GM23338 (cell line): Measurements from ENCODE around the gene TTC28. TPM values are rescaled to one million over a fixed set of nuclear protein-coding genes. Genes with fewer than 3 reads are reported as not detected.

Experiments used
- ATAC-seq: fragments of 200-7000 bp; cut with Tn5 transposase; 3 replicates; pipeline ENCODE4 v1.9.1; 2020
- DNase-seq: peaks from one replicate; pipeline ENCODE4 v3.0.0-alpha.2; 2015; ENCODE audit warnings: low spot score
- H2AFZ ChIP-seq: fragments of 200-600 bp; sonication (generic); 2 replicates; pipeline ENCODE4 v1.8.0; 2016; ENCODE audit warnings: antibody characterized with exemption, mild to moderate bottlenecking, moderate library complexity
- H3F3A ChIP-seq: fragments of 200-600 bp; sonication (generic); replicated peaks from 2 replicates; pipeline ENCODE4 v1.8.0; 2017; ENCODE audit warnings: antibody characterized with exemption, mixed run types, low read depth
- H3K27ac ChIP-seq: fragments of 200-600 bp; sonication (generic); 2 replicates; pipeline ENCODE4 v1.6.1; 2016; ENCODE audit warnings: low read depth
- H3K27me3 ChIP-seq: fragments of 200-600 bp; sonication (generic); 2 replicates; pipeline ENCODE4 v1.8.0; 2016; ENCODE audit warnings: mild to moderate bottlenecking, mixed run types, moderate library complexity; ENCODE audit not compliant: insufficient read depth
- H3K36me3 ChIP-seq: fragments of 200-600 bp; sonication (generic); 2 replicates; pipeline ENCODE4 v1.8.0; 2016; ENCODE audit warnings: mild to moderate bottlenecking; ENCODE audit not compliant: insufficient read depth
- H3K4me1 ChIP-seq: fragments of 200-600 bp; sonication (generic); 2 replicates; pipeline ENCODE4 v1.8.0; 2016; ENCODE audit warnings: mild to moderate bottlenecking, moderate library complexity; ENCODE audit not compliant: insufficient read depth
- H3K4me2 ChIP-seq: fragments of 200-600 bp; sonication (generic); 2 replicates; pipeline ENCODE4 v1.7.1; 2017; ENCODE audit warnings: mixed run types
- H3K4me3 ChIP-seq: fragments of 200-600 bp; sonication (generic); 2 replicates; pipeline ENCODE4 v1.6.1; 2016; ENCODE audit warnings: mixed run types
- H3K79me2 ChIP-seq: fragments of 200-600 bp; sonication (generic); replicated peaks from 2 replicates; pipeline ENCODE4 v1.8.0; 2017; ENCODE audit warnings: mild to moderate bottlenecking; ENCODE audit not compliant: insufficient read depth
- H3K9me2 ChIP-seq: fragments of 200-600 bp; sonication (generic); 2 replicates; pipeline ENCODE4 v1.8.0; 2017; ENCODE audit not compliant: insufficient read depth
- H4K20me1 ChIP-seq: fragments of 200-600 bp; sonication (generic); replicated peaks from 2 replicates; pipeline ENCODE4 v1.8.0; 2017; ENCODE audit warnings: mild to moderate bottlenecking; ENCODE audit not compliant: insufficient read depth
- H3K27ac Mint-ChIP-seq: 2 replicates; pipeline ENCODE4 v1.8.0; 2020; ENCODE audit warnings: inconsistent platforms, mild to moderate bottlenecking, moderate library complexity, mixed read lengths
- H3K27me3 Mint-ChIP-seq: 3 replicates; pipeline ENCODE4 v1.8.0; 2022; ENCODE audit warnings: low read depth, mild to moderate bottlenecking, moderate library complexity, mixed read lengths, inconsistent platforms; ENCODE audit not compliant: insufficient read depth, poor library complexity
- H3K36me3 Mint-ChIP-seq: 3 replicates; pipeline ENCODE4 v1.8.0; 2021; ENCODE audit warnings: low read depth, mild to moderate bottlenecking, inconsistent platforms, moderate library complexity, mixed read lengths
- H3K4me1 Mint-ChIP-seq: 3 replicates; pipeline ENCODE4 v1.8.0; 2020; ENCODE audit warnings: mild to moderate bottlenecking, inconsistent platforms, mixed read lengths
- H3K4me3 Mint-ChIP-seq: 3 replicates; pipeline ENCODE4 v1.8.0; 2021; ENCODE audit warnings: moderate library complexity, mild to moderate bottlenecking, inconsistent platforms, mixed read lengths
- H3K9me3 Mint-ChIP-seq: 3 replicates; pipeline ENCODE4 v1.8.0; 2020; ENCODE audit warnings: moderate library complexity, mild to moderate bottlenecking, inconsistent platforms, mixed read lengths
- CREB1 ChIP-seq: fragments of 250-450 bp; sonication (Bioruptor Pico); IDR thresholded peaks from 2 replicates; pipeline ENCODE4 v1.5.0; 2020; ENCODE audit warnings: low read depth, mild to moderate bottlenecking, moderate library complexity
- EZH2phosphoT487 ChIP-seq: fragments of 200-600 bp; sonication (generic); IDR thresholded peaks from one replicate; pipeline ENCODE4 v1.8.1; 2018; ENCODE audit warnings: antibody characterized with exemption; ENCODE audit not compliant: unreplicated experiment
- JUNB ChIP-seq: IDR thresholded peaks from one replicate; pipeline ENCODE4 v1.6.1; 2016; ENCODE audit warnings: antibody characterized with exemption; ENCODE audit not compliant: unreplicated experiment
- NANOG ChIP-seq: IDR thresholded peaks from 2 replicates; pipeline ENCODE4 v1.6.1; 2016; ENCODE audit warnings: antibody characterized with exemption, borderline replicate concordance
- POLR2AphosphoS5 ChIP-seq: IDR thresholded peaks from 2 replicates; pipeline ENCODE4 v1.6.1; 2016; ENCODE audit warnings: antibody characterized with exemption, low read depth
- polyA plus RNA-seq: library from polyadenylated mRNA; unstranded; fragments of >200 nt; fragmentation: Nextera tagmentation; extraction: Ambion mirVana; gene quantifications from 2 replicates; pipeline ENCODE4 v1.2.1, GENCODE V29; 2016
- total RNA-seq: library from RNA; depleted of rRNA; stranded (reverse); fragments of >200 nt; shearing (Covaris generic); gene quantifications from 2 replicates; pipeline ENCODE4 v1.2.3, GENCODE V29; 2014
- TF ChIP-seq, protein P1 (sequence below): IDR thresholded peaks from 2 replicates; pipeline ENCODE4 v1.6.1; 2016; ENCODE audit warnings: antibody characterized with exemption
- TF ChIP-seq, protein P2 (sequence below): fragments of 250-450 bp; sonication (Bioruptor Pico); IDR thresholded peaks from 2 replicates; pipeline ENCODE4 v1.5.0; 2020; ENCODE audit warnings: mild to moderate bottlenecking, moderate library complexity
- TF ChIP-seq, protein P3 (sequence below): IDR thresholded peaks from one replicate; pipeline ENCODE4 v1.6.1; 2018; ENCODE audit warnings: antibody characterized with exemption; ENCODE audit not compliant: unreplicated experiment

TTC28 gene
- total and polyA plus RNA-seq, 2 experiments from 2014 or later, result 4.5 to 16.1 TPM

DNA sequence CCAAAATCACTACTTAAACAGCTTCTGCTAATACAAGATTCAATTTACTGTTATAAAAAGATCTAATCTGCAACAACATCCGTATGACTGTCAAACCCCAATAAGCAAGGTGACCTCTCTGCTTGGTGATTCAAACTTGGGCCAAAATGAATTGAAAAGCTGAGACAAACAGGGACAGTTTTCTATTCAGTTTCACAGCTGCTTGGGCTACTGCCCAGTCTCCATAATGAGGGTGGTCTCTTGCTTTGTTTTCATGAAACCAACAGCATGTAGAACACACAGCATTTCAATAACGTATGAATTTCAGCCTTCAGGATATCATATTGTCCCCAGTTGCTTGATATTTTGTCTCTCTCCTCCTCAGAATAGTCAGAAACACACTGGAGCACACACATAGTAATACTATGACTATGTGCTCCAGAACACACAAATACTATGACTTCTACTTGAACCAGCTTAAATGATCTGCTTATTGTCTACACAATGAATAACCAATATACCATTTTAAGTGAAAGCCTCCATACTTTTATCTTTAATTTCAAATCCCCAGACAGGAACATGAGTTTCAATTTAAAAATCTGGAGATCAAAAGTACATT lies 285.0 kb downstream of the TTC28 start:
- Histone ChIP-seq H3K4me3 (no peak overlapping the region), H2AFZ (no peak overlapping the region), H3K9me2 (no peaks in the 10 kb centered on the region), H3K79me2 (no peaks in the 10 kb centered on the region), H3K4me1 (no peaks in the 10 kb centered on the region), H4K20me1 (no peaks in the 10 kb centered on the region), H3F3A (no peaks in the 10 kb centered on the region), H3K4me2 (no peak overlapping the region), H3K27ac (no peak overlapping the region), H3K27me3 (no peaks in the 10 kb centered on the region), H3K36me3 (no peaks in the 10 kb centered on the region; the same call in 1 of the 2 replicates)
- Mint-ChIP-seq H3K4me3 (no peak overlapping the region), H3K36me3 (peaks cover 24% of the 10 kb centered on the region), H3K27me3 (peaks cover 3% of the 10 kb centered on the region), H3K9me3 (peaks cover 36% of the 10 kb centered on the region), H3K27ac (no peak overlapping the region), H3K4me1 (no peaks in the 10 kb centered on the region; the same call in 2 of the 3 replicates)
- no peak for ATAC-seq
- DNase-seq, result no peak
- TF ChIP-seq JUNB, result no peak
- no peak for TF ChIP-seq EZH2phosphoT487
- TF ChIP-seq, protein P1, sequence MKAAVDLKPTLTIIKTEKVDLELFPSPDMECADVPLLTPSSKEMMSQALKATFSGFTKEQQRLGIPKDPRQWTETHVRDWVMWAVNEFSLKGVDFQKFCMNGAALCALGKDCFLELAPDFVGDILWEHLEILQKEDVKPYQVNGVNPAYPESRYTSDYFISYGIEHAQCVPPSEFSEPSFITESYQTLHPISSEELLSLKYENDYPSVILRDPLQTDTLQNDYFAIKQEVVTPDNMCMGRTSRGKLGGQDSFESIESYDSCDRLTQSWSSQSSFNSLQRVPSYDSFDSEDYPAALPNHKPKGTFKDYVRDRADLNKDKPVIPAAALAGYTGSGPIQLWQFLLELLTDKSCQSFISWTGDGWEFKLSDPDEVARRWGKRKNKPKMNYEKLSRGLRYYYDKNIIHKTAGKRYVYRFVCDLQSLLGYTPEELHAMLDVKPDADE, result no peak
- TF ChIP-seq CREB1 (CRISPR knock-in tag), result no peak
- TF ChIP-seq, protein P2, sequence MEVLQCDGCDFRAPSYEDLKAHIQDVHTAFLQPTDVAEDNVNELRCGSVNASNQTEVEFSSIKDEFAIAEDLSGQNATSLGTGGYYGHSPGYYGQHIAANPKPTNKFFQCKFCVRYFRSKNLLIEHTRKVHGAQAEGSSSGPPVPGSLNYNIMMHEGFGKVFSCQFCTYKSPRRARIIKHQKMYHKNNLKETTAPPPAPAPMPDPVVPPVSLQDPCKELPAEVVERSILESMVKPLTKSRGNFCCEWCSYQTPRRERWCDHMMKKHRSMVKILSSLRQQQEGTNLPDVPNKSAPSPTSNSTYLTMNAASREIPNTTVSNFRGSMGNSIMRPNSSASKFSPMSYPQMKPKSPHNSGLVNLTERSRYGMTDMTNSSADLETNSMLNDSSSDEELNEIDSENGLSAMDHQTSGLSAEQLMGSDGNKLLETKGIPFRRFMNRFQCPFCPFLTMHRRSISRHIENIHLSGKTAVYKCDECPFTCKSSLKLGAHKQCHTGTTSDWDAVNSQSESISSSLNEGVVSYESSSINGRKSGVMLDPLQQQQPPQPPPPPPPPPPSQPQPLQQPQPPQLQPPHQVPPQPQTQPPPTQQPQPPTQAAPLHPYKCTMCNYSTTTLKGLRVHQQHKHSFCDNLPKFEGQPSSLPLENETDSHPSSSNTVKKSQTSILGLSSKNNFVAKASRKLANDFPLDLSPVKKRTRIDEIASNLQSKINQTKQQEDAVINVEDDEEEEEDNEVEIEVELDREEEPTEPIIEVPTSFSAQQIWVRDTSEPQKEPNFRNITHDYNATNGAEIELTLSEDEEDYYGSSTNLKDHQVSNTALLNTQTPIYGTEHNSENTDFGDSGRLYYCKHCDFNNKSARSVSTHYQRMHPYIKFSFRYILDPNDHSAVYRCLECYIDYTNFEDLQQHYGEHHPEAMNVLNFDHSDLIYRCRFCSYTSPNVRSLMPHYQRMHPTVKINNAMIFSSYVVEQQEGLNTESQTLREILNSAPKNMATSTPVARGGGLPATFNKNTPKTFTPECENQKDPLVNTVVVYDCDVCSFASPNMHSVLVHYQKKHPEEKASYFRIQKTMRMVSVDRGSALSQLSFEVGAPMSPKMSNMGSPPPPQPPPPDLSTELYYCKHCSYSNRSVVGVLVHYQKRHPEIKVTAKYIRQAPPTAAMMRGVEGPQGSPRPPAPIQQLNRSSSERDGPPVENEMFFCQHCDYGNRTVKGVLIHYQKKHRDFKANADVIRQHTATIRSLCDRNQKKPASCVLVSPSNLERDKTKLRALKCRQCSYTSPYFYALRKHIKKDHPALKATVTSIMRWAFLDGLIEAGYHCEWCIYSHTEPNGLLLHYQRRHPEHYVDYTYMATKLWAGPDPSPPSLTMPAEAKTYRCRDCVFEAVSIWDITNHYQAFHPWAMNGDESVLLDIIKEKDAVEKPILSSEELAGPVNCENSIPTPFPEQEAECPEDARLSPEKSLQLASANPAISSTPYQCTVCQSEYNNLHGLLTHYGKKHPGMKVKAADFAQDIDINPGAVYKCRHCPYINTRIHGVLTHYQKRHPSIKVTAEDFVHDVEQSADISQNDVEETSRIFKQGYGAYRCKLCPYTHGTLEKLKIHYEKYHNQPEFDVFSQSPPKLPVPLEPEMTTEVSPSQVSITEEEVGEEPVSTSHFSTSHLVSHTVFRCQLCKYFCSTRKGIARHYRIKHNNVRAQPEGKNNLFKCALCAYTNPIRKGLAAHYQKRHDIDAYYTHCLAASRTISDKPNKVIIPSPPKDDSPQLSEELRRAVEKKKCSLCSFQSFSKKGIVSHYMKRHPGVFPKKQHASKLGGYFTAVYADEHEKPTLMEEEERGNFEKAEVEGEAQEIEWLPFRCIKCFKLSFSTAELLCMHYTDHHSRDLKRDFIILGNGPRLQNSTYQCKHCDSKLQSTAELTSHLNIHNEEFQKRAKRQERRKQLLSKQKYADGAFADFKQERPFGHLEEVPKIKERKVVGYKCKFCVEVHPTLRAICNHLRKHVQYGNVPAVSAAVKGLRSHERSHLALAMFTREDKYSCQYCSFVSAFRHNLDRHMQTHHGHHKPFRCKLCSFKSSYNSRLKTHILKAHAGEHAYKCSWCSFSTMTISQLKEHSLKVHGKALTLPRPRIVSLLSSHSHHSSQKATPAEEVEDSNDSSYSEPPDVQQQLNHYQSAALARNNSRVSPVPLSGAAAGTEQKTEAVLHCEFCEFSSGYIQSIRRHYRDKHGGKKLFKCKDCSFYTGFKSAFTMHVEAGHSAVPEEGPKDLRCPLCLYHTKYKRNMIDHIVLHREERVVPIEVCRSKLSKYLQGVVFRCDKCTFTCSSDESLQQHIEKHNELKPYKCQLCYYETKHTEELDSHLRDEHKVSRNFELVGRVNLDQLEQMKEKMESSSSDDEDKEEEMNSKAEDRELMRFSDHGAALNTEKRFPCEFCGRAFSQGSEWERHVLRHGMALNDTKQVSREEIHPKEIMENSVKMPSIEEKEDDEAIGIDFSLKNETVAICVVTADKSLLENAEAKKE (CRISPR knock-in tag), result no peak
- TF ChIP-seq, protein P3, sequence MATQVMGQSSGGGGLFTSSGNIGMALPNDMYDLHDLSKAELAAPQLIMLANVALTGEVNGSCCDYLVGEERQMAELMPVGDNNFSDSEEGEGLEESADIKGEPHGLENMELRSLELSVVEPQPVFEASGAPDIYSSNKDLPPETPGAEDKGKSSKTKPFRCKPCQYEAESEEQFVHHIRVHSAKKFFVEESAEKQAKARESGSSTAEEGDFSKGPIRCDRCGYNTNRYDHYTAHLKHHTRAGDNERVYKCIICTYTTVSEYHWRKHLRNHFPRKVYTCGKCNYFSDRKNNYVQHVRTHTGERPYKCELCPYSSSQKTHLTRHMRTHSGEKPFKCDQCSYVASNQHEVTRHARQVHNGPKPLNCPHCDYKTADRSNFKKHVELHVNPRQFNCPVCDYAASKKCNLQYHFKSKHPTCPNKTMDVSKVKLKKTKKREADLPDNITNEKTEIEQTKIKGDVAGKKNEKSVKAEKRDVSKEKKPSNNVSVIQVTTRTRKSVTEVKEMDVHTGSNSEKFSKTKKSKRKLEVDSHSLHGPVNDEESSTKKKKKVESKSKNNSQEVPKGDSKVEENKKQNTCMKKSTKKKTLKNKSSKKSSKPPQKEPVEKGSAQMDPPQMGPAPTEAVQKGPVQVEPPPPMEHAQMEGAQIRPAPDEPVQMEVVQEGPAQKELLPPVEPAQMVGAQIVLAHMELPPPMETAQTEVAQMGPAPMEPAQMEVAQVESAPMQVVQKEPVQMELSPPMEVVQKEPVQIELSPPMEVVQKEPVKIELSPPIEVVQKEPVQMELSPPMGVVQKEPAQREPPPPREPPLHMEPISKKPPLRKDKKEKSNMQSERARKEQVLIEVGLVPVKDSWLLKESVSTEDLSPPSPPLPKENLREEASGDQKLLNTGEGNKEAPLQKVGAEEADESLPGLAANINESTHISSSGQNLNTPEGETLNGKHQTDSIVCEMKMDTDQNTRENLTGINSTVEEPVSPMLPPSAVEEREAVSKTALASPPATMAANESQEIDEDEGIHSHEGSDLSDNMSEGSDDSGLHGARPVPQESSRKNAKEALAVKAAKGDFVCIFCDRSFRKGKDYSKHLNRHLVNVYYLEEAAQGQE, result no peak
- TF ChIP-seq POLR2AphosphoS5, result no peak
- no peak for TF ChIP-seq NANOG
